H1 (cell line): Measurements from ENCODE around the gene EEF2. TPM values are rescaled to one million over a fixed set of nuclear protein-coding genes. Genes with fewer than 3 reads are reported as not detected.

Experiments
- BCL11A ChIP-seq, 2 experiments: IDR thresholded peaks; one replicate each; pipeline ENCODE4 v1.6.1; 2011; ENCODE audit warnings: low read depth in 2 of 2, low read length in 2 of 2, mild to moderate bottlenecking in 2 of 2
- CEBPB ChIP-seq: IDR thresholded peaks from 2 replicates; pipeline ENCODE4 v1.6.1; 2012; ENCODE audit warnings: low read depth, low read length
- CHD1 ChIP-seq: IDR thresholded peaks from 2 replicates; pipeline ENCODE4 v1.6.1; 2012; ENCODE audit warnings: low read depth, low read length, improper control_type of control experiment
- JUND ChIP-seq: IDR thresholded peaks from 2 replicates; pipeline ENCODE4 v1.6.1; 2011; ENCODE audit warnings: mild to moderate bottlenecking, improper control_type of control experiment, low read length
- NRF1 ChIP-seq: IDR thresholded peaks from 2 replicates; pipeline ENCODE4 v1.6.1; 2011; ENCODE audit warnings: mild to moderate bottlenecking, low read depth, low read length, improper control_type of control experiment
- POLR2A ChIP-seq, 2 experiments: IDR thresholded peaks; 1 replicate in 1 of 2; 2 replicates in 1 of 2; pipeline ENCODE4 v1.6.1; 2011; ENCODE audit warnings: low read depth in 2 of 2, low read length in 2 of 2, mild to moderate bottlenecking in 2 of 2; ENCODE audit errors: control extremely low read depth in 1 of 2
- POLR2AphosphoS5 ChIP-seq: IDR thresholded peaks from 2 replicates; pipeline ENCODE4 v1.6.1; 2011; ENCODE audit warnings: low read depth, low read length
- POU5F1 ChIP-seq: IDR thresholded peaks from 2 replicates; pipeline ENCODE4 v1.6.1; 2011; ENCODE audit warnings: low read depth, mild to moderate bottlenecking, low read length, moderate library complexity
- SAP30 ChIP-seq: fragments of 300-600 bp; sonication (generic); IDR thresholded peaks from 2 replicates; pipeline ENCODE4 v1.7.1; 2012; ENCODE audit warnings: low read length, moderate library complexity, mild to moderate bottlenecking, inconsistent platforms; ENCODE audit not compliant: insufficient read depth, insufficient replicate concordance
- SIN3A ChIP-seq, 2 experiments: IDR thresholded peaks in 1 of 2; conservative IDR thresholded peaks in 1 of 2; 2 replicates each; pipeline ENCODE4 v1.6.1; 2011 to 2012; ENCODE audit warnings: low read length in 2 of 2, improper control_type of control experiment in 1 of 2, low read depth in 1 of 2, mild to moderate bottlenecking in 1 of 2
- SP1 ChIP-seq: IDR thresholded peaks from 2 replicates; pipeline ENCODE4 v1.6.1; 2011; ENCODE audit warnings: low read depth, low read length
- SRF ChIP-seq: IDR thresholded peaks from 2 replicates; pipeline ENCODE4 v1.6.1; 2011; ENCODE audit warnings: mild to moderate bottlenecking, low read depth, low read length, moderate library complexity
- TAF7 ChIP-seq: optimal IDR thresholded peaks from 2 replicates; pipeline ENCODE3; 2011; ENCODE audit warnings: low read depth, mild to moderate bottlenecking, inconsistent platforms, low read length, moderate library complexity, borderline replicate concordance
- TBP ChIP-seq: IDR thresholded peaks from 2 replicates; pipeline ENCODE4 v1.6.1; 2011; ENCODE audit warnings: low read depth, low read length, improper control_type of control experiment
- polyA plus RNA-seq, 7 experiments: library from polyadenylated mRNA; depleted of rRNA in 3 of 7; stranded (reverse) in 5 of 7; unstranded in 2 of 7; fragments of >200 nt in 5 of 7; fragments of 200-250 nt in 2 of 7; gene quantifications; 1 replicate in 5 of 7; 2 replicates in 1 of 7; 4 replicates in 1 of 7; pipeline versions ENCODE4 v1.2.1 to v1.2.3, GENCODE V29; 2011 to 2013; ENCODE audit warnings: missing spikeins in 2 of 7, mixed read lengths in 2 of 7
- total RNA-seq: library from RNA; stranded (reverse); fragmentation: NEBNext Ultra II Directional; extraction: Animal tissue kit (Norgen Biotek cat#: 25700); gene quantifications from 2 replicates; pipeline ENCODE4 v1.2.1, GENCODE V29; 2021
- TF ChIP-seq, protein P1 (sequence below): IDR thresholded peaks from 2 replicates; pipeline ENCODE4 v1.6.1; 2012; ENCODE audit warnings: inconsistent platforms
- TF ChIP-seq, protein P2 (sequence below): IDR thresholded peaks from 2 replicates; pipeline ENCODE4 v1.6.1; 2012; ENCODE audit warnings: low read length, inconsistent platforms

Gene EEF2
- total and polyA plus RNA-seq, 2 of the 8 experiments (the other 6 are each of a cell fraction or from before 2014, with no cell fraction given) = 1,554 to 3,380 TPM

DNA sequence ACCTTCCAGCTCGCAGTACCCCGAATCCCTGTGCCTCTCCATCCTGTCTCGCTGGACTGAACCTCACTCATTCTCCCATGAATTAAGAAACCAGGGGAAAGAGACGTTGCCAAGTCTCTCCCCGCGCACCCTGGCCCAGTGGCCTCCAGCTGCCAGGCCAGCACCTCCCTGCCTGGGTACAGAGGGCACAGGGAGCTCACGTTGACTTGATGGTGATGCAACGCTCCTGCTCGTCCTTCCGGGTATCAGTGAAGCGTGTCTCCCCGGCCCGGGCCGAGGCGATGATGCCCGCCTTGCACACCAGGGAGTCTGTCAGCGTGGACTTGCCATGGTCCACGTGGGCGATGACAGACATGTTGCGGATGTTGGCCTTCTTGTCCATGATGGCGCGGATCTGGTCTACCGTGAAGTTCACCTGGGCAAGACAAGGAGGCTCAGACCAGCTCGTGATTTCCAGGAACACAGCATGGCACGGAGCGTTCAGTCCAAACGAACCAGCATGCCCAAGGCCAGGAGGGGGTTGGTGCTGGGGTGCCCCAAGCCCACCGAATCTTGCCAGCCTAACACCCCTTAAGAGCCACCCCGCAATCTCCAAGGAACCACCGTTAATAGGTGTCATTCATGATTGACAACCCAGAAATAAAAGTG, 1.2 kb downstream of the EEF2 start (continued):
- TF ChIP-seq CEBPB (no peak), JUND (no peak), BCL11A (IDR thresholded peaks at IDR 0.05; ENCODE audit: low read depth in 2 of 2, low read length in 2 of 2) (no peak), TAF7 (peak; percentile 17), SRF (no peak), SP1 (no peak), SIN3A (conservative IDR thresholded peaks at IDR 0.05 in 1 of 2, IDR thresholded peaks at IDR 0.05 in 1 of 2; ENCODE audit: low read depth in 1 of 2, low read length in 2 of 2) (peak in 1 of 2 experiments; percentile 56; a peak in 1 of 4 replicates), NRF1 (no peak), POLR2AphosphoS5 (peak; percentile 84), POLR2A (IDR thresholded peaks at IDR 0.05; ENCODE audit: control extremely low read depth in 1 of 2, low read depth in 2 of 2, low read length in 2 of 2) (no peak; a peak in 1 of 3 replicates), POU5F1 (no peak), SAP30 (peak; percentile 45), TBP (no peak), CHD1 (no peak)
- TF ChIP-seq, protein P1, sequence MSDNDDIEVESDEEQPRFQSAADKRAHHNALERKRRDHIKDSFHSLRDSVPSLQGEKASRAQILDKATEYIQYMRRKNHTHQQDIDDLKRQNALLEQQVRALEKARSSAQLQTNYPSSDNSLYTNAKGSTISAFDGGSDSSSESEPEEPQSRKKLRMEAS = peak; percentile 78
- TF ChIP-seq, protein P2, sequence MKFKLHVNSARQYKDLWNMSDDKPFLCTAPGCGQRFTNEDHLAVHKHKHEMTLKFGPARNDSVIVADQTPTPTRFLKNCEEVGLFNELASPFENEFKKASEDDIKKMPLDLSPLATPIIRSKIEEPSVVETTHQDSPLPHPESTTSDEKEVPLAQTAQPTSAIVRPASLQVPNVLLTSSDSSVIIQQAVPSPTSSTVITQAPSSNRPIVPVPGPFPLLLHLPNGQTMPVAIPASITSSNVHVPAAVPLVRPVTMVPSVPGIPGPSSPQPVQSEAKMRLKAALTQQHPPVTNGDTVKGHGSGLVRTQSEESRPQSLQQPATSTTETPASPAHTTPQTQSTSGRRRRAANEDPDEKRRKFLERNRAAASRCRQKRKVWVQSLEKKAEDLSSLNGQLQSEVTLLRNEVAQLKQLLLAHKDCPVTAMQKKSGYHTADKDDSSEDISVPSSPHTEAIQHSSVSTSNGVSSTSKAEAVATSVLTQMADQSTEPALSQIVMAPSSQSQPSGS = peak; percentile 64; the same call in 1 of the 2 replicates
